ENCODE results near the gene OR2A7.
"Not testable (repeated sequence)": the region's sequence is repeated elsewhere in the genome, so short reads cannot be mapped to it uniquely, and the experiment has no call there.

OR2A7 gene

DNA sequence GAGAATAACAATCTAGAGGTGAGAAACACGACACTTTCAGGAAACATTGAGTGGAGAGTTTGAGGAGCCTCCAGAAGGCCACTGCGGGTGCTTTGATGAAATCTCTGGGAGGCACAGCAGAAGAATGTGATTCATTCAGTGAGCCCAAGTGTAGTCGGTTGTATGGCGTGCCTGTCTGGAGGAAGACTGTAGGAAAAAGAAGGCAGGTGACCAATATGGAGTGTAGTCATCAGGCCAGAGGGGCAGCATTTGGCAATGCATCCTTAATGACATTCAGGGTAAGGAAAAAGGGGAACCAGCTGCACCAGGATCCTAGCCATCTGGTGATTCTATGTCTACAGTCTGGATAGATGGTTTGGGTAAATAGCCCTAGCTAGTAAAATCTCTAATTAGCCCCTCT lies 12.3 kb downstream of the OR2A7 start:
- DNase-seq = not testable (repeated sequence)

DNA sequence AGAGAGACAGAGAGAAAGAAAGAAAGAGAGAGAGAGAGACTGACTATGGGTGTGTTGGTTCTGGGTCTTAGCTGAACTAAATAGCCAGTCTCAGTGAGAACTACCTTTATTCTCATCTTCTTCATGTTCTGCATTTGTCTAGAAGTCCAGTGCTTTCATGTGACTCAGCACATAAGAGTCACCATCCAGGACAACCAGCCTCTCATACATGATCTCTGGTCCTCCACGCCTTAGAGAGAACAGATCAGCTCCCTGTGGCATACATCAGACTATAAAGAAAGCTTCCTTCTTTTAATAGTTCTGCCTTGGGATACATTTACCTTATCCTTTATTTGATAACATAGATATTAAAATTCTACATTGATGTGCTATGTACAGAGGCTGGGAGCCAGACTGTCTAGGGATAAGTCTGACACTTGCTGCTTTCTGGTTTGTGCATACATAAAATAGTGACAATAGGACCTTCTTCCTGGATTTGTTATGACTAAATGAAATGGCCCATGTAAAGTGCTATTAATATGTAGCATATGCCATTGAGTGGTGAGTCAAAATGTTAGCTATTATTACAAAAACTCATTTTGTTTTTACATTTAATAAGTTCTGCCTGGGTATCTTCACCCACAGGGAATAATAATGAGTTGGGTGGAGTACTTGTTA lies 16.8 kb downstream of the OR2A7 start:
- DNase-seq = not testable (repeated sequence)

DNA sequence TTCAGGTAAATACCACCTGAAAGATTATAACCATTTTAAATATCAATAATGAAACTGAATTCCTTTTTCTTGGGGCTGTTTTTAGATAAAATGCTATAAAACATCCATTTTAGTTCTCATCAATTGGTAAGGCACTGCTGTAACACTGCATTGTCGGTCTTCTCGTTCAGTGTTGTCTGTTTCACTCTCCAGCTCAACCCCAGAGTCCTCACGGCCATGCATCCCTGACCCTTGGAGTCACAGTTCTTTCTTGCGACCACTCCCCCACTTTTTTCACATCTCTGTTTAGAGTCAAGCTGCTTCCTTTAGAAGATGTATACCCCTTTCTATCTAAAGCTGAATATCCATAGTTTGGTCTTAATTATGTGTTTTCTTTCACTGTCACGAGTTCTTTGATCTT lies 17.6 kb downstream of the OR2A7 start:
- not testable (repeated sequence) for DNase-seq

DNA sequence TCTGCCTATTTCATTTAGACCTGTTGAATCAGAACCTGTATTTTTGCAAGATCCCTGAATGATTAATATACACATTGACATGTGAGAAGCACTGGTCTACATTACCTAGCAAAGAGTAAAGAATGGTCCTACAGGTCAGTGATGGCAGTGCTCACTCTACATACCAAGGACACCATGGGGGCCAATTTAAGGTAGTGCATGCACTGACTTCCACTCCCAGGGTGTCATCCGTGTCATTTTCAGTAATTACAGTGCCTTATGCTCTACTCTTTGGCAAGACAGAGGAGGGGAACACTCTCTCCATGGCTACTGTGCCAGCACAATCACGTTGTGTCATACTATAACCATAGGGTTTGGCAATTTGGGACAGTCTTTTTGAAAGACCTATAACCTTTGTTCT lies 19.2 kb downstream of the OR2A7 start:
- DNase-seq = not testable (repeated sequence)

DNA sequence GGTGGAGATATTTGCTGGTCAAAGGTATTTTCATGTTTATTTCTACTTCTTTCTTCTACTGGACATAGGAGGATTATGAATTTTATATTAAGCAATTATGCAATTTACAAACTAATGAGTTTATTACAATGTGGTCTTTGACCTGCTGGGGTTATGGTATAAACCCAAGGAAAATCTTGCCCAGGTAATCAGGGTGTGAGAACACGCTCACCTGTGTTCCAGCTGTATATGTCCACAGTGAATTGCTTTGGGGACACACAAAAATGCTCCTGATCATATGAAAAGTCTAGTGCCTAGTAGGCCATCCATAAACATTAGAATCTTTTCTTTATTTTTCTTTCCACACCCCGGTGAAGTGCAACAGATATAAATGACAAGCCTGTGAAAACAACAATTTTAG lies 25.2 kb downstream of the OR2A7 start, which contains the start of gene OR2A42:
TSS of gene OR2A42 (minus strand) at position 241 of the 400 bp plus-strand sequence. CDS start 6,762 bp downstream, outside the sequence.
- DNase-seq = not testable (repeated sequence)

DNA sequence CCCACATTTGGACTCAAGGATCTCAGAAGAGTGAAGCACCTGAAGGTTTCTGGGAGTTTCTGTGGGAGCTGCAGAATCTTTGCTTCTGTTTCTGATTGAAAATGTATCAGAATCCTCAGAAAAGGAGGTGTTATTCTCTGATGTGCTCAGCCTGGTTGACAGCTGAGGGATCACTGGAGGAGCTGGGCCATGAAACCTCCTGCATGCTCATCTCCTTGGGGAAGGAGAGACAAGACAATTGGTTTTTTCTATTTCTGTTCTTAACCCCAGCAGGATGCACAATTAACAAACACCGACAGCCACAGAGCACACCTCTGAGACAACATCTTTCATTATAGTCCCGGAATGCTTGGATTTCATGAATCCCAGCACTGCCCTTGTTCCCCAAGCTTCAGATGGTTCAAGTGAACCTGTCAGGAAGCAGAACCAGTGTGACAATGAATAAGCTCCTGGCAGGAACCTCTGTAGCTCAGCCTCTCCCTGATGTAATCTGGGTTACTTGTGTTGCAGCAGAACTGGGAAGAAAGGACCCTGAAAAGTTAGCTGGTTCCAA lies 26.0 kb downstream of the OR2A7 start:
- DNase-seq = not testable (repeated sequence)

DNA sequence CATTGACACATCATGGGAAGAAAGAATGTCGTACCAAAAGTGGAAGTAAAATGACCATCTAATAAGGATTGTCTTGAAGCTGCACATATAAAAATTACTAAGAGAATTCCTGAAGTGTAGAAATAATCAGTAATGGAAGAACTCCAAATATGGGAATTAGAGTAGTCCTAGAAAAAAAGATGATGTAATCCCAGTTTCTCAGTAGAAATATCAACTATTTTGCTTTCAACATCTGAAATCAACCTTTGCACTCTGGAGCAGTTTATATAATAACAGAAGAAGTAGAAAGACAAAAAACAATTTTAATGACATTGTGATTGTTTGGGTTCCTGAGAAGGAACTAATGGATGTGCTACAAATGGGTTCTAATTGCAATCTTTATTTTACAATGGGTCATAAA lies 31.6 kb downstream of the OR2A7 start:
- not testable (repeated sequence) for DNase-seq

DNA sequence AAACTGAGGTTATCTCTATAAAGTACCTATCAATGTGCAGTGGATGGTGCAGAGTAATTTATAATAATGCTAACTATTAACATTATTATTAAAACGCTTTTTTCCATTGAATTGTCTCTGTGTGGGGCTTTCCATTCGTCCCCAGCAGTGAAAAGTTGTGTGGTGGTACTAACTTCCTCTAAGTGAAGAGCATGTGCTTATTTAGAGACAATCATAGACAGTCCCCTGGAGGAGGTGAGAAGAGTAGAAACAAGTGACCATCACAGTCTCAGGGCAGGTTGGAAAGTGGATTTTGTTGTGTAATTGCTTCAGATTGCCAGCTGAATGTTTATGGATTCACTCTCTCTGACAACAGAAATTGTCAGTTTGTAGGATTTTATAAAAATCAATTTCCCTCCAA lies 33.6 kb downstream of the OR2A7 start:
- not testable (repeated sequence) for DNase-seq

DNA sequence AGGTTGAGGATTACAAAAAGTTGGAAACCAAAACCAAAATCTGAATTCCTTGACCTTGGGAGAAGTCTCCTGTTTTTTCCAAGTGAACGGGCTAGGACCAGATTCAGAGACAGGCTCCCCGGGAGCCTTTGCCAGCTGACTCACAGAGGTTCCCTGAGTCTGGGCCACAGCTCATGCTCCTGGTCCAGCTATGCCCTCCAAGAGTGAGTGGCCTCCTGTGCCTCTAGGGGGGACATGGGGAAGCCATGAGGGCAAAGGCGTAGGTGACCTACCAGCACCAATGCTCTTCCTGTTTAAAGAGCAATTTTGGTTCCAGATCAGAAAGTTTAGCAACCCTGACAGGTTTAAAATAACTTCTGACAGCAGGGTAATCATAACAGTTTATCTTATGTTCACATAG lies 35.8 kb downstream of the OR2A7 start:
- not testable (repeated sequence) for DNase-seq

DNA sequence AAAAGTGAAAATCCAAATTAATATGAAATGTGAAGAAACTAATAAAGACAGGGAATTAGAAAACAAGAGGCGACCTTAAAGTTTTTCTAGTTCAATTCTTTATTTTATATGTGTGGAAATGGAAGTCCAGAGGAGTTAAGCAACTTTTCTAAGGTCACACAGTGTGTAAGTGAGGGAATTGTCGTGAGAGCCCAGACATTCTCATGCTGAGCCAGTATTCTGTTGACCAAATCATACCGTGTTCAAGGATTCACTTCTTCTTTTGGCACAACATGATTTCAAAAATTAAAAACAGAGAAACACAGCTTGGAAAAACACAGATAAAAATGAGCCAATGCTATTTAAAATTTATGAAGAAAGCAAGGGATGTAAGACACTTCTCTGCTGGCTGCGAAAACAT lies 37.7 kb downstream of the OR2A7 start:
- not testable (repeated sequence) for DNase-seq

DNA sequence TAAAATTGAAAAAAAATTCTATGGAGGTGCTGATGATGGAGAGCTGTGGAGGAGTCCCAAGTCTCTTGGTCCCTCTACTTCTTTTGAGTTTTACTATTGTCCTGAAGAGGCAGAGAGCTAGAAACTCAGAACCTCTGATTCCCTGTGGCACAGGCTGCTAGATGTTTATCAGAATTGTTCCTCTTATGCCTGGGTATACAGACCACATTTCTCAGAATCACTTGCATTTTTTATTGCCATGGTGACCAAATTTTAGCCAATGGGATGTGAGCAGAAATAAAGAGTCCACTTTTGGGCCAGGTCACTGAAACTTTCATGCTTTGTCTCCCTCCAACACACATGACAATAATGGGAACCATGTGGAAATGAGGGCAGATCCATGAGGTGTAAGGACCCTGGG lies 40.9 kb downstream of the OR2A7 start:
- DNase-seq = not testable (repeated sequence)

DNA sequence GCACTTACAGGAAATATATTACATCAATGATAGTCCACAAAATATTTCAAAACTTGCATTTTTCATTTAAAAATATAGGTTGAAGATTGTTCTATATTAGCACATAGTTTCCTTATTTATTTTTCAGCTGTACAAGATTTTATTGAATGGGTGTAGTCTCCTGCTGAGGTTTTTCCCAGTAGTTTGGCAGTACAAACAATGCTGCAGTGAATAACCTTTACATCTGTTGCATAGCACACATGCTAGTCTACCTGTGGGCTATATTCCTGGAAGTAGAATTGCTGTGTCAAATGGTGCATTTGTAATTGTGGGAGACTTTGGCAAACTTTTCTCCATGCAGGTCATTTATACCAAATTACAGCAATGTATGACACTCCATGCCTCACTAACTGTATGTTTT lies 44.1 kb downstream of the OR2A7 start:
- not testable (repeated sequence) for DNase-seq

DNA sequence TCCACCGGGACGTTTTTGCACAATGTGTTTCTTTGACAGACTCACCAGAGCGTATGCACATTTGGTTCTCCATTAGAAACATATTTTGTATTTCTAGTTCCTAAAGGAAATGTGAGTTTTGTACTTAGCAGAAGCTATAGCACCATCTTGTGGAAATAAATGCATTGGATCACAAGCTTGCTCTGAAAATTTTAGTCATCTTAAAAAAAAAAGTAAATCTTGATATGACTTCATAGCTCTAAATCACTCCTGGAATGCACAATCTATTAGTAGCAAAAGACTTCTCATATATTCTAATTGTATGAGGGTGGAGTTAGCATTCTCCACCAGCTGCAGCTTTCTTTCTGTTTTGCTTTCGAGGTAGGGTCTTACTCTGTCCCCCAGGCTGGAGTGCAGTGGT lies 45.4 kb downstream of the OR2A7 start:
- DNase-seq = not testable (repeated sequence)

DNA sequence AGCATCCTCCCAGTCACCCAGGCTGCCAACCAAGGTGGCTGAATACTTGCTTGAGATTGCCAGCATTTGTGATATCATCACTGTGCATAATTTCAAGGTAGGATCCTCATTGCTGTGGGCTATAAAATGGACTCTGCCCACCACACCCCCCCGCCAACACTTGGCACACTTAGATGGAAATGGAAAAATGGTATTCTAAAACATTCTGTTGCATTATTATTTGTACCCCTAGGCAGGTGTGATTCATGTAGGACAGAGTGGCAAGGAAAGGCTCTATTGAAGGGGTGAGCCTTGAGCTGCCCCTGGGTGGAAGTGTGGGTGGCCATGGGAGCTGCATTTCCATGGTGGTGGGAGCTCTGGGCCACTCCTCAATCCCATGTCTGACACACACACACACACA lies 46.0 kb downstream of the OR2A7 start:
- not testable (repeated sequence) for DNase-seq

DNA sequence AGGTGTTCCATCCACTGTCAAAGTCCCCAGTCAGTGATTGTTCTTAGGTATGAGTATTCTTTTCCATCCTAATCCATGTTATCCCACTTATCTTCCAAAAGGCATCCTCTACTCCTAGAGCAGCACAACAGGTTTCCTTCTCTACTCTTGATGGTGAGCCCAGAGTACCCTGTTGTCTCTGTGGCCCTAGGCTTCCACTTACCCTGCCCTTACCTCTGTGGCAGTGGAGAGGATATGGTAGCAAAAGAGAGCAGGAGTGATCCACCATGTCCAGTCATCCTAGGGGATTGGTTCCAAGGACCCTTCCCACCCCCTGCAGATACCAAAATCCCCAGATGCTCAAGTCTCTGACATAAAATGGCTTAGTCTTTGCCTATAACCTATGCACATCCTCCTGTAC lies 47.4 kb downstream of the OR2A7 start:
- DNase-seq = not testable (repeated sequence)

Measured in fibroblast of skin of abdomen (primary cell).